Activated naive CD4-positive, alpha-beta T cell treated with Interleukin-2 at 50 U/mL for 16 hours (primary cell): ENCODE data around the gene ATF6.
"Not testable (repeated sequence)": the region's sequence is repeated elsewhere in the genome, so short reads cannot be mapped to it uniquely, and the experiment has no call there.

ENCODE experiments used
- DNase-seq: peaks from one replicate; pipeline ENCODE4 v3.0.0-alpha.2; 2020

Gene ATF6

GRCh38 chr1:161736335-161736969, 29.7 kb upstream of the ATF6 start:
- DNase-seq, result no peak

DNA sequence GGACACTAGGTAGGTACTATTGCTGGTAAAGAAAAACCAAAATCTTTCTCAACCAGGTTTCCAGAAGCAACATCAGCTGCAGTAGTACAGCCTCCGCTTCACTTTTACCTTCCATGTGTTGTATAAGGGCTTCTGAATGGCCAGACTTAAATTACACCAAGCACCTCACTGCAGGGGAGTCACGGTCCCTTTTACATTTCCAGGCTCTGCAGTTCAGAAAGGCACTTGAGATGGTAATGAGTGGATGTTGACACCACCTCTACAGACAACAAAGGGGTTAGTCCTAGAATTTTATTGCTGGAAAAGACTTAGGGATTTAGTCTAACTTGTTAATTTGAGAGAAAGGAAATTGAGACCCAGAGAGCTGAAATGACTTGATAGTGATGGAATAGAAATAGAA, 28.5 kb upstream of the ATF6 start:
- no peak for DNase-seq

GRCh38 chr1:161738627-161739287, 27.4 kb upstream of the ATF6 start:
- DNase-seq, result peak; percentile 51

DNA sequence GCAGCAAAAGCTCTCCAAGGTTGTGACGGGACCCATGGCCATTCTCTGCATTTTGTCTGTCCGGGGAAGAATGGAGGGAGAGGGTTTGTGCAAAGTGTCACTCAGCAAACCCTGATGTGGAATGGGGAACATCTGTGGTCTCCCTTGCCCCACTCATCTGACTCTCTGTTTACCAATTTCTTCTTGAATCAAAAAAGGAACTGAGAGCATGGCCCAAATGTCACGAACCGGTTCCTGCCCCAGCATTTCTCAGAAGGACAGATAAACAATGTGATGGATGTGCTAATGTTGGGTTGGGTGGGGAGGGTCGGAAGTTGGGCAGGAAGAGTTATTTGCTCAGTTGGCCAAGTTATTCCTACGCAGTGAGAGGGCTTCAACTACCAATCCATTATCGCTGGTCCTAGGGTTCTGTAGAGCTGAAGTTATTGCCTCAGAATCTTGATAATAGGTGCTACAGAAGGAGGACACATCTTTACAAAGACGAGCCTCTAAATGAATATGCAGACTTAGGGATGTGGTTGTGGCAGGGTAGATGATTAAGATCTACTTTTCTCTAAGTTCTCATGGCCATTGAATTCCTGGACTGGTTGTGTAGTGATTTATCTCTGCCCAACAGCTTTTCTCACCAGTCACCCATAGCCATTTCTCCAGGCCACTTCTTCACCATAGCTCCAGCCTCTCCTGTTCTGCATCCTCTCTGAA, 26.1 kb upstream of the ATF6 start:
- DNase-seq, result no peak

DNA sequence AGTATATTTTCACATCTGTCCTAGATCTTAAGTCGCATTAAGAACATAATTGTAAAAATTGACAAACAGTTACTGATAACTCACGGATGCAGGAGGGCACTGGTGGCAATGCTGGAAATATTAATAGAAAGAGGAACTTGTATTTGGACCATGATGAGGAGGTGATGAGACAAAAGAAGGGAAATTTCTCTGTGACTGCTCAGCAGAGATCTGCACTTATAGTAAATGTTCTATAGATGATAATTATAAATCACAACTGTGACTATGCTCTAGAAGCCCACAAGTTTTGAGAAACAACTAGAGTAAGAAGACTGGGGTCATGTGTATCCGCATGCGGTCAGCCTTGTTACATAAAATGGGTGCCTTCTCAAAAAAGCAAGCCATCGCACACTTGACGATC, 25.2 kb upstream of the ATF6 start:
- DNase-seq, result no peak

- DNase-seq, result no peak
Measured at GRCh38 chr1:161743231-161743630, 22.9 kb upstream of the ATF6 start.

DNA sequence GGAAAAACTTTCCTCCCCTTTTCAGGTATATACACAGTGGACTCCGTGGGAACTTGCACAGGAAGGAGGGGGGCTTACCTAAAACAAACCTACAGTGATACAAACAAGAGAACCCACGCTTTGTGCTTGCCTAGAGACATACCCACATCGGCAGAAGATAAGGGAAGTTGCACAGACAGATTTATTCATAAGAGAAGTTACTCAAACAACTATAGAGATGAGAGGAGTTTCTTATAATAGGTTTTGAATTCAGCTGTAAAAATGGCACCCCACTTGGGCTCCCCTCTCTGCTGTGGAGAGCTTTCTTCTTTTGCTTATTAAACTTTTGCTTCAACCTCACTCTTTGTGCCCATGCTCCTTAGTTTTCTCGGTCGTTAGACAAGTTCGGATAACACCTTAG, 18.3 kb upstream of the ATF6 start:
- DNase-seq, result no peak

DNA sequence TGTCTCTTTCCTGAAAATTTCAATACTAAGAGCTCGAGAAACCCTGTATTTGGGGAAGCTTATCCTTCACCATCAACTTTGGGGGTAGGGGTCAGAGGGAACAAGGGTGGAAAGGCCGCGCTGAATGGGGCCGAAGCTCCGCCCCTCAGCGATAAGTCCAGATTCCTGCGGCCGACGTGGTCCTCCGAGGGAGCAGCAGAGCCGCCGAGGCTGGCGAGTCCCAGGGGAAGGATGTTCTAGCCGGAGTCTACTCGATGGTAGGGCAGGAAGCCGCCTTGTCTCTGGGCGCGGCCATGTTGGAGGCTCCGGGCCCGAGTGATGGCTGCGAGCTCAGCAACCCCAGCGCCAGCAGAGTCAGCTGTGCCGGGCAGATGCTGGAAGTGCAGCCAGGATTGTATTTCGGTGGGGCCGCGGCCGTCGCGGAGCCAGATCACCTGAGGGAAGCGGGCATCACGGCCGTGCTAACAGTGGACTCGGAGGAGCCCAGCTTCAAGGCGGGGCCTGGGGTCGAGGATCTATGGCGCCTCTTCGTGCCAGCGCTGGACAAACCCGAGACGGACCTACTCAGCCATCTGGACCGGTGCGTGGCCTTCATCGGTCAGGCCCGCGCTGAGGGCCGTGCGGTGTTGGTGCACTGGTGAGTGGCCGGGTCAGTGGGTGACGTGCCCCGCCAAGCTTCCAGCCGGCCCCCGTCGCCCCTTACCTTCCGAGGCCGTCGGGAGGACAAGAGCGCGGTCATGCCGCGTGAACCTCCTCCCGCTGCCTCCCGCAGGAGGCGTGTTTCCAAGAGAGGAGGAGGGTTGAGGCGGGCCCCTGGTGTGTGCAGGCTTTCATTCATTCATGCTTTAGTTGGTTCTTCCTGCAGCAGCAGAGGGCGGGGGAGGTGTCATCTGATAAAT, 16.4 kb upstream of the ATF6 start, which contains the start of gene DUSP12:
TSS of gene DUSP12 (plus strand) at position 278 of the 899 bp plus-strand sequence. CDS start at position 294, 16 bp downstream.
- DNase-seq, result peak; percentile 90

DNA sequence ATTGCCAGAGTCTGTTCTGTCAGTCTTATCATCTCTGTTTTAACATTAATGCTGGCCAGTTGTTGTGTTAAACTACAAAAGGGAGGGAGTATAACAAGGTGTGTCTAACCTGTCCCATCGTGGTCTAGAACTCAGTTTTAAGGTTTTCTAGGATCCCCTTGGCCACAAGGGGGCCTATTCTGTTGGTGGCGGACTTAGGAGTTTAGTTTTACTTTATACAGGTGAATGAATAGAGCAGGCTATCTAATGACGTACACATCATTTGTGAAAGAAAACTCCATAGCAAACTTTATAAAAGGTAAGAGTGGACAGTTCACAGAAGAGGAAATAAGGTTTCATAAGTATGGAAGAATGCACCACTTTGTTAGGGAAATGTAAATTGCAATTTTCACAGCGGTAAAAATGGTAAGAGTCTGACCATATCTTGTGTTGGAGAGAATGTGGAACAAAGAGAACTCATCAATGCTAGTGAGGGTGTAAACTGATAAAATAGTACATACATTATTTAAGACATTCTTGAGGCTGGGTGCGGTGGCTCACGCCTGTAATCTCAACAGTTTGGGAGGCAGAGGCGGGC, 2.5 kb upstream of the ATF6 start:
- peak; percentile 43 for DNase-seq

DNA sequence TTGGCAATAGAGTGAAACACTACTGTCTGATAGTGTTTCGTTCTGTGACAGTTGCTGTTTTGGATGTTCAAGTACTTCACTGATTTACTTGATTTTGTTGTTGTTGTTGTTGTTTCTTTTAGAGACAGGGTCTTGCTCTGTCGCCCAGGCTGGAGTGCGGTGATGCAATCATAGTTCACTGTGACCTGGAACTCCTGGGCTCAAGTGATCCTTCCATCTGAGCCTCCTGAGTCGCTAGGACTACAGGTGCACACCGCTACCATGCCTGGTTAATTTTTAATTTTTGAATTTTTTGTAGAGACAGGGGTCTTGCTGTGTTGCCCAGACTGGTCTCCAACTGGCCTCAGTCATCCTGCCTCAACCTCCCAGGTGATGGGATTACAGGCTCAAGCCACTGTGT, 2.3 kb downstream of the ATF6 start:
- DNase-seq, result no peak

DNA sequence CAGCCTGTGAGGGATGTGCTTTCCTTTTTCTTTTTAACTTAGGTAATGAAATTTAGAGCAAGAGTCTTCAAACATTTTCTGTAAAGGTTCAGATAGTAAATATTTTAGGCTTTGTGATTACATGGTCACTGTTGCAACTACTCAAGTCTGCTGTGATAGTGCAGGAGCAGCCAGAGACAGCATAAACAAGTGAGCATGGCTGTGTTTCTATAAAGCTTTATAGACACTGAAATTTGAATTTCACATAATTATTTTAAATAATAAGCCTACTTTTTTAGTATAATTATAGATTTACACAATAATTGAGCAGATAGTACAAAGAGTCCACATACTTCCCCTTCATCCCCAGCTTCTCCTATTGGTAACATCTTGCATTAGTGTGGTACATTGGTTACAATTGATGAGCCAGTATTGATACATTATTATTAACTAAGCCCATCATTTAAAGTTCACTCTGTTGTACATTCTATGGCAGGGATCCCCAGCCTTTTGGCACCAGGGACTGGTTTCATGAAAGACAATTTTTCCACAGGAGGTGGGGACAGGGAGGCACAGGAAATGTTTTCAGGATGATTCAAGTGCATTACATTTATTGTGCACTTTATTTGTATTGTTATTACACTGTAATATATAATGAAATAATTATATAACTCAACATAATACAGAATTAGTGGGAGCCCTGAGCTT, 3.0 kb downstream of the ATF6 start:
- DNase-seq, result no peak

DNA sequence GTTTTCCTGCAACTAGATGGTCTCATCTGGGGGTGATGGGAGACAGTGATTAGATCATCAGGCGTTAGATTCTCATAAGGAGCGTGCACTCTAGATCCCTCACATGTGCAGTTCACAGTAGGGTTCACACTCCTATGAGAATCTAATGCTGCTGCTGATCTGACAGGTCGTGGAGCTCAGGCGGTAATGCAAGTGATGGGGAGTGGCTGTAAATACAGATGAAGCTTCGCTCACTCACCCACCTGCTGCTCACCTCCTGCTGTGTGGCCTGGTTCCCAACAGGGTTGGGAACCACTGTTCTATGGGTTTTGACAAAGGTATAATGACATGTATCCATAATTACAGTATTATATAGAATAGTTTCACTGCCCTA, 3.5 kb downstream of the ATF6 start:
- DNase-seq, result not testable (repeated sequence)

DNA sequence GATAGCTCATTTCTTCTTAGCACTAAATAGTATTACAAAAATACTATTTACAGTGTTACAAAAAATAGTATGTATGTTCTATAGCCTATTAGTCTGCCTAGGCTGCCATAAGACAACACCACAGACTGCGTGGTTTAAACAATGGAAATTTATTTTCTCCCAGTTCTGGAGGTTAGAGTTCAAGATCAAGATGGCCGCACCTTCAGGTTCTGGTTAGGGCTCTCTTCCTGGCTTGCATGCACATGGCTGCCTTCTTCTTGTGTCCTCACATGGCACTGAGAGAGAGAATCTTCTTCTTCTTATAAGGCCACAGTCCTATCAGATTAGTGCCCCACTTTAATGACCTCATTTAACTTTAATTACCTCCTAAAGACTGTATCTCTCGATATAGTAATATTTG, 4.1 kb downstream of the ATF6 start:
- DNase-seq, result no peak

GRCh38 chr1:161771161-161771560, 5.0 kb downstream of the ATF6 start:
- DNase-seq, result no peak

DNA sequence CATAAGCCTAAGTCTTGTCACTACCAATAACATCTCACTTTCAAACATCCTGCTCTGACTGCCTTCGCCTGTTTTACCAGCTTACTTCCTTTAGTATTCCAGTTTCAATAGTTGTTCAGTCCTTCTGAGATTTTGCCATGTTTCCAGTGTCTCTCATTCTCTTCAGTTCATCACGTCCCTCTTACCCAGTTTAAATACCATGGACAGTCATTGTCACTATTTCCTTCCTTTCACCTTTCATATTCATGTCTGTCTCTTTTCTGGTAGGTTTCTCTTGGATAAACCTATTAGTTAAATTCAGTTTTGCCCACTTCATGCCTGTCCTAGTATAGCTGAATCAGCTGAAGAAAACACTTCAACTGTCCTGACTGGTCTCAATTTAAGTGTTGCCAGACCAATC, 5.9 kb downstream of the ATF6 start:
- no peak for DNase-seq

DNA sequence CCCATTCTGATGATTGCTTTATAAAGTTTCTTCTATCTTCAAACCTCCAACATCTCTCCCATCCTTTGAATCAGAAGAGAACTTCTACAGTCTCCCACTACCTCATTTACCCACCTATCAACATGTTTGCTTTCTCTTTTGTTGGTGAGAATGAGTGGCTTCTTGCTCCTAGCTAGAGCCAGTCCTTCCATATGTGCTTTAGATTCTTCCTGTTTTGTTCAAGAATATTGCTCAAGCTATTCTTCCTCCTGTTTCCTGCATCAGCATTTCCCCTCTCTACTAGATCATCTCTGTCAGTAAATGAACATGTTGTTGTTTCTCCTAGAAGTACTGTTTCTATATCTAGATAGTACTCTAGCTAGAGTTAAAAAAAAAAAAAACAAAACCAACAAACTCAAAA, 6.3 kb downstream of the ATF6 start:
- DNase-seq, result no peak

- DNase-seq, result no peak
Measured at GRCh38 chr1:161773791-161774190, 7.7 kb downstream of the ATF6 start.

DNA sequence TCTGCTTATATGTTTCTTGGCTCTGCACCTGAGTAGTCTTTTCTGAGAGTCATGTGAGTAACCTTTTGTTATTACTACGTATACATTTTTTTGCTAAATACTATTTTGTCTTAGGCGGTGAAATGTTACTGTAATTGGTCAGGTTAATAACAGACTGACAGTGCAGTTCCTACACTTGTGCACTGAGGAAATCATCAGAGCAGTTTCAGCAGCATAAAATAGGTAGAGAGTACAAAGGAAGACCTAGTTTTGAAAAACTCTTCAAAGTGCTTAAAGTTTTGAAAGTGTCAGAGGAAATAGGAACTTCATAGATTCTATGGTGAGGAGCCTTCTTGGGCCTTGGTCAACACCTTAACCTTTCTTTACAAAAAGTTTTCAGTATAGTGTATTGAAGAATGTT, 11.1 kb downstream of the ATF6 start:
- no peak for DNase-seq

DNA sequence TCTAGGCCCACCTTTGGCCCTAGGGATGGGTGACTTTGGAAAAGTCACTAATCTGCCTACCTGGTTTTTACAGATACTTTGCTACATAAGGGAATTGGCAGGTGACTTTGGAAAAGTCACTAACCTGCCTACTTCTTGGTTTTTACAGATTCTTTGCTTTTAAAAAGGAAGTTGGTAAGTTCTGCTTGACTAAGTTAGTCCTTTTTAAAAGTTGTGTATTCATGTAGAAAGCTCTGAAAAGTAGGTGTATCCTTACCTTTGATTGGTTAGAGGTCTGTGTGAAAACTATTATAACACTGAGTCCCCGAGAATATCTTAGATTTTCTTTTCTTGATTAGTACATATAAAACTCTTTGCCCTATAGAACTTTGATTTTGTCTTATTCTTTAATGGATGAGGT, 12.4 kb downstream of the ATF6 start:
- DNase-seq, result no peak

- DNase-seq, result no peak
Measured at GRCh38 chr1:161779393-161779792, 13.3 kb downstream of the ATF6 start.

GRCh38 chr1:161781995-161782394, 15.9 kb downstream of the ATF6 start:
- DNase-seq, result no peak

- DNase-seq, result no peak
Measured at GRCh38 chr1:161782886-161783285, 16.8 kb downstream of the ATF6 start.
